AG09309 (cell line): ENCODE data around the gene NELFB.

Experiments
- DNase-seq: peaks from one replicate; pipeline ENCODE4 v3.0.0-alpha.2; 2010; ENCODE audit warnings: low read depth
- H3K4me3 ChIP-seq: 2 replicates; pipeline ENCODE4 v1.5.1; 2011; ENCODE audit warnings: mild to moderate bottlenecking, low read depth, low read length, moderate library complexity; ENCODE audit not compliant: control insufficient read depth
- CTCF ChIP-seq: IDR thresholded peaks from 2 replicates; pipeline ENCODE4 v1.5.1; 2011; ENCODE audit warnings: mild to moderate bottlenecking, low read depth, low read length, inconsistent platforms; ENCODE audit not compliant: insufficient read depth, control insufficient read depth; ENCODE audit errors: missing control alignments

NELFB gene

GRCh38 chr9:137306066-137306849 lies 51.1 kb downstream of the NELFB start:
- no peak for DNase-seq
- no peak for TF ChIP-seq CTCF
- no peak overlapping the region for H3K4me3 ChIP-seq

- TF ChIP-seq CTCF = no peak
- no peak for DNase-seq
- H3K4me3 ChIP-seq = no peak overlapping the region
Measured at GRCh38 chr9:137306850-137307254, 51.7 kb downstream of the NELFB start.

- no peak for TF ChIP-seq CTCF
- DNase-seq = no peak
- H3K4me3 ChIP-seq = no peak overlapping the region
Measured at GRCh38 chr9:137307255-137308056, 52.3 kb downstream of the NELFB start.

- DNase-seq = no peak
- H3K4me3 ChIP-seq = no peak overlapping the region
- no peak for TF ChIP-seq CTCF
Measured at GRCh38 chr9:137308057-137308619, 53.0 kb downstream of the NELFB start.

- no peak for DNase-seq
- no peak overlapping the region for H3K4me3 ChIP-seq
- TF ChIP-seq CTCF = no peak
Measured at GRCh38 chr9:137309368-137310188, 54.5 kb downstream of the NELFB start.
